Ascending aorta (tissue), 2 donors: Measurements from ENCODE around the gene ZC3H7A. TPM values are rescaled to one million over a fixed set of nuclear protein-coding genes. Genes with fewer than 3 reads are reported as not detected.

Experiments
- DNase-seq, 2 donors: peaks; one replicate each; pipeline ENCODE4 v3.0.0-alpha.2; 2019; ENCODE audit warnings: low spot score in 2 of 2
- H3K27ac ChIP-seq, 2 donors: fragments of 200-600 bp; sonication (generic); one replicate each; pipeline ENCODE4 v1.5.1; 2016 to 2017; ENCODE audit warnings: mild to moderate bottlenecking in 1 of 2
- H3K27me3 ChIP-seq: fragments of 200-600 bp; sonication (generic); one replicate; pipeline ENCODE4 v1.5.1; 2017
- H3K36me3 ChIP-seq, 2 donors: fragments of 200-600 bp; sonication (generic); one replicate each; pipeline ENCODE4 v1.5.1; 2016
- H3K4me1 ChIP-seq, 2 donors: fragments of 200-600 bp; sonication (generic); one replicate each; pipeline ENCODE4 v1.5.1; 2016 to 2017; ENCODE audit warnings: mild to moderate bottlenecking in 1 of 2
- H3K4me3 ChIP-seq, 2 donors: fragments of 200-600 bp; sonication (generic); one replicate each; pipeline ENCODE4 v1.5.1; 2016 to 2017; ENCODE audit warnings: mild to moderate bottlenecking in 1 of 2
- H3K9me3 ChIP-seq, 2 donors: fragments of 200-600 bp; sonication (generic); one replicate each; pipeline ENCODE4 v1.5.1; 2016
- intact Hi-C: fragments of 100-400 bp; cut with DNase I; formaldehyde crosslinking; loops from one replicate; pipeline ENCODE4 v1.15.1; 2023
- total RNA-seq: library from RNA; depleted of rRNA; stranded (reverse); fragments of >200 nt; gene quantifications from one replicate; pipeline ENCODE4 v1.1.0, GENCODE V29; 2016
- TF ChIP-seq, protein P1 (sequence below), 3 experiments: fragments of 200-600 bp in 2 of 3; fragments of 450-650 bp in 1 of 3; sonication (generic) in 2 of 3; IDR thresholded peaks; one replicate each; pipeline ENCODE4 v1.5.1; 2016 to 2019; ENCODE audit warnings: antibody characterized with exemption in 3 of 3, mild to moderate bottlenecking in 1 of 3, moderate library complexity in 1 of 3

ZC3H7A gene
- total RNA-seq, 1 donor from 2014 or later = 56.9 TPM

DNA sequence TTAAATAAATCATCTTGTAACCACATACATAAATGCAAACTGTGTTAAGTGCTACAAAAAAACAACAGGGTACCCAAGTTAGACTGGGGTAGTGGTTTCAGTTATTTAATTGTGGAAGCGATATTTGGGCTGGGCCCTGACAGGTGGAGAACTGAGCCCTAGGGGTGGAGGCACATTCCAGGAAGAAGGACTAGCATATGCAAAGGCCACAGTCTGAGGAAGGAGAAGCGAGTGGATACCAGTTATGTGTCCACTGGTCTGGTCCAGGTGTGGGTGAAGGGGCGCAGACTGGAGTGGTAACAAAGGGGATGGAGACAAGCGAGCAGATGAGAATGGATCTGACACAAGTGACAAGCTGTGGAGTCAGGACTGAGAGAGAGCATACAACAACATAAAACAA is 77.3 kb downstream of the ZC3H7A start:
- no peak for DNase-seq
- H3K4me1 ChIP-seq = peaks cover 0 to 2% of the 10 kb centered on the region in 2 donors
- no peak overlapping the region for H3K27ac ChIP-seq
- intact Hi-C loops = no loop called here
- TF ChIP-seq, protein P1, sequence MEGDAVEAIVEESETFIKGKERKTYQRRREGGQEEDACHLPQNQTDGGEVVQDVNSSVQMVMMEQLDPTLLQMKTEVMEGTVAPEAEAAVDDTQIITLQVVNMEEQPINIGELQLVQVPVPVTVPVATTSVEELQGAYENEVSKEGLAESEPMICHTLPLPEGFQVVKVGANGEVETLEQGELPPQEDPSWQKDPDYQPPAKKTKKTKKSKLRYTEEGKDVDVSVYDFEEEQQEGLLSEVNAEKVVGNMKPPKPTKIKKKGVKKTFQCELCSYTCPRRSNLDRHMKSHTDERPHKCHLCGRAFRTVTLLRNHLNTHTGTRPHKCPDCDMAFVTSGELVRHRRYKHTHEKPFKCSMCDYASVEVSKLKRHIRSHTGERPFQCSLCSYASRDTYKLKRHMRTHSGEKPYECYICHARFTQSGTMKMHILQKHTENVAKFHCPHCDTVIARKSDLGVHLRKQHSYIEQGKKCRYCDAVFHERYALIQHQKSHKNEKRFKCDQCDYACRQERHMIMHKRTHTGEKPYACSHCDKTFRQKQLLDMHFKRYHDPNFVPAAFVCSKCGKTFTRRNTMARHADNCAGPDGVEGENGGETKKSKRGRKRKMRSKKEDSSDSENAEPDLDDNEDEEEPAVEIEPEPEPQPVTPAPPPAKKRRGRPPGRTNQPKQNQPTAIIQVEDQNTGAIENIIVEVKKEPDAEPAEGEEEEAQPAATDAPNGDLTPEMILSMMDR (IDR thresholded peaks at IDR 0.05) = no peak
- H3K27me3 ChIP-seq = no peaks in the 10 kb centered on the region
- H3K9me3 ChIP-seq = no peaks in the 10 kb centered on the region
- no peak overlapping the region for H3K4me3 ChIP-seq
- H3K36me3 ChIP-seq = peaks cover 43 to 46% of the 10 kb centered on the region in 2 donors

DNA sequence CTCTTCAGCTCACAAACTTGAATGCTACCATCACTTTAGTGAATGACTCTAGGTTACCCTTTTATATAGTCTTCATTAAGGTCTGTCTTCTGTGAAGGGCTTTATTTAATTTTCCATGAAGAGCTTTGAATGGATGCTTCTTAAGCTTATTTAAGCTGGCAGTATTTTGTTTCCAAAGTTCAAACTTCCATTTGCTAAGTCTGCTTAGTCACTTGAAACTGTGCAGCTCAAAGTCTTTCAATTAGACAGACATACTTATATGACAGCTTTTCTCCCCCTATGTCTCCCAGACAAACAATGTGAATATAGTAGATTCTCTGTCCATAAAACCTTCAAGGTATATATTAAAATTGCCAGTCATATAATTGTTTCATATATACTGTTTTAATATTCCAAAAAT is 77.9 kb downstream of the ZC3H7A start:
- peaks cover 41 to 43% of the 10 kb centered on the region in 2 donors for H3K36me3 ChIP-seq
- no peaks in the 10 kb centered on the region for H3K27me3 ChIP-seq
- intact Hi-C loops = no loop called here
- peaks cover 0 to 2% of the 10 kb centered on the region in 2 donors for H3K4me1 ChIP-seq
- H3K9me3 ChIP-seq = no peaks in the 10 kb centered on the region
- no peak overlapping the region for H3K4me3 ChIP-seq
- no peak for DNase-seq
- no peak overlapping the region for H3K27ac ChIP-seq
- TF ChIP-seq, protein P1 (IDR thresholded peaks at IDR 0.05) = no peak

DNA sequence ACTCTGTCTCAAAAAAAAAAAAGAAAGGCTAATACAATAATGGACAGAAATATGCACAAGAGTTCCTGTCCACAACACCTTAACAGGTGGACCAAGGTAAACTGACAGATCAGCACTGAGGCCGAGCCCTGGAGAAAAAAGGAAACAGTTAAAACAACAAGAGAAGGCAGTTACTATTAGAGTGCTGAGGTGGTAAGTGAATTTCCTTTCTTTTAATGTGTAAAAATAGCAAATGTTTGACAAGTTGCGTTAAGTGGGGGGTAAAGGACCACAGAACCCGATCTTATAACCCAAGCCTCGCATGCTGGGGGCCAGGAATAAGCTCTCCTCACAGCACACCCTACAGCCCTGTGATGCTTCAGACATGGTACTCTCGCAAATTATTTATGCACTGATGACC is 79.2 kb downstream of the ZC3H7A start:
- intact Hi-C loops = no loop called here
- Histone ChIP-seq H3K27me3 (no peaks in the 10 kb centered on the region), H3K4me3 (no peak overlapping the region), H3K9me3 (no peaks in the 10 kb centered on the region), H3K36me3 (peaks cover 43 to 48% of the 10 kb centered on the region in 2 donors), H3K27ac (no peak overlapping the region), H3K4me1 (peaks cover 0 to 2% of the 10 kb centered on the region in 2 donors)
- TF ChIP-seq, protein P1 (IDR thresholded peaks at IDR 0.05) = no peak
- DNase-seq = no peak

DNA sequence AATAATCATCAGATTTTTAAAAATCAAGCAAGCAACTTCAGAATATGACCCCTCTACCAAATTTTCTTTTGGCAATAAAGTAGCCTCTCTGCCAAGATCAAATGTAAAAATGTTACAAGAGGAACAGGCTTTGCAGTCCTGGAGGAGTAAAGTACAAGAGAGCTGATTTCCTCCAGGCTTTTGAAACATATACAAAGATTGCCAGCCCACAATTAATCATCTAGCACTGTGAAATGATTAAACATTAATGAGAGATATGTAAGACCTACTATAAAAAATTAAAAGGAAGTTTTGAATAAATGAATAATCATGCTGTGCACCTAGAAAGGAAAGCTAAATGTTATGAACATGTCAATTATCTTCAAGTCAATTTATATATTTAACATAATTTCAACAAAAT is 80.7 kb downstream of the ZC3H7A start:
- no peaks in the 10 kb centered on the region for H3K9me3 ChIP-seq
- peaks cover 40 to 43% of the 10 kb centered on the region in 2 donors for H3K36me3 ChIP-seq
- H3K27ac ChIP-seq = peak overlapping the region in 1 of 2 donors; percentile 5
- intact Hi-C loops = no loop called here
- H3K4me3 ChIP-seq = no peak overlapping the region
- peaks cover 0 to 2% of the 10 kb centered on the region in 2 donors for H3K4me1 ChIP-seq
- TF ChIP-seq, protein P1 (IDR thresholded peaks at IDR 0.05) = no peak
- H3K27me3 ChIP-seq = no peaks in the 10 kb centered on the region
- DNase-seq = no peak

DNA sequence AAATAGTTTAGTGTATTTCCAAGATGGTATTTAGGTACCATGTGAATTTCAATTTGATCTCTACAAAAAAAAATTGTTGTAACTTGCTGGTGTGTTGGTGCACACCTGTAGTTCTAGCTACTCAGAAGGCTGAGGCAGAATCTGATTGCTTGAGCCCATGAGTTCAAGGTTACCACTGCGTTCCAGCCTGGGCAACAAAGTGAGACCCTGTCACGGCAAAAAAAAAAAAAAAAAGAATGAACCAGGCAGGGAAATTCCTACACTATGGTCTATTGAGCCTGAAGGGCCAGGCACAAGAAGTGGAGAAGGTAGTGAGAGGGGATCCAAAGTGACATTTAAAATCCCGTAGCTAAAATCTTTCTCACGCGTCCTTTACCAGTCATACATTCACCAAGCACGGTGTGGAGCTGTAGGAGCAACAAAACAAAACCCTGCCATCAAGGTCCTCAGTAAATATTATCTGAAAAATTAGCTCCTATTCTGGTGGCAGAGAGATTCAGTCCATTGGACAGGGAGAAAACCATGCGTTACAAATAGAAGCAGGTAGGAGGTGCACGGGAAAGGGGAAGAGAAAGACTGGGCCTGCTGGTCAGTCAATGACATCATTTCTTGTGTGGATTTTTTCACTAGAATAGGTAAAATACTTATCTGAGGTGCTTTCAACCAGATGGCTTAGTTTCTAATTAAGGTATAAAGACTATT is 81.7 kb downstream of the ZC3H7A start:
- intact Hi-C loops = loop anchor here (1.0 kb wide), 1 partner anchor 308 kb away; no protein-coding TSS in a partner anchor
- no peaks in the 10 kb centered on the region for H3K9me3 ChIP-seq
- H3K27me3 ChIP-seq = no peaks in the 10 kb centered on the region
- H3K4me3 ChIP-seq = no peak overlapping the region
- no peak for DNase-seq
- no peak overlapping the region for H3K27ac ChIP-seq
- TF ChIP-seq, protein P1 (IDR thresholded peaks at IDR 0.05) = no peak
- peaks cover 34 to 39% of the 10 kb centered on the region in 2 donors for H3K36me3 ChIP-seq
- no peaks in the 10 kb centered on the region for H3K4me1 ChIP-seq
